ENCODE measurements around the gene OSBPL8. TPM values are rescaled to one million over a fixed set of nuclear protein-coding genes. Genes with fewer than 3 reads are reported as not detected.

Gene OSBPL8
- total RNA-seq, 2 experiments from 2014 or later: 101 TPM

DNA sequence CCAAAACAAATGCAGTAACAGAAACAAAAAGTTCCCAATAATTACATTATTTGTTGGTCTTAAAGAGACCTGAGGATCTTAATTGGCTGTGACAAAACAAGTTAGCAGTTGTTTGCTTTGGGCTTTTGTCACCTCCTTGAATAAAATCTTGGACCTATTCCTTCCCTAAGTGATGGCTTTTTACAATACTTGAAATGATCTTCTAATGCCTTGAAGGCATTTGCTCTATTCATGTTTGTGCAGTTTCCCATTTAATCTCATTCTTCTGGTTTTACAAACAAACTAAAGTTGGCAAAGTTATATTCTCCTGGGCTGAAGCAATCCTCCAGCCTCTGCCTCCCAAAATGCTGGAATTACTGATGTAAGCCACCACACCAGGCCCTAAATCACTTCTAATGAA is 98.8 kb downstream of the OSBPL8 start:
- Mint-ChIP-seq H3K4me1 (peaks cover 7% of the 10 kb centered on the region), H3K27me3 (no peaks in the 10 kb centered on the region), H3K9me3 (no peaks in the 10 kb centered on the region), H3K27ac (no peak overlapping the region), H3K36me3 (no peaks in the 10 kb centered on the region), H3K4me3 (no peak overlapping the region)
- ATAC-seq (ENCODE audit: low read depth): no peak
- DNase-seq: no peak
- POLR2A ChIA-PET: no interaction called here

DNA sequence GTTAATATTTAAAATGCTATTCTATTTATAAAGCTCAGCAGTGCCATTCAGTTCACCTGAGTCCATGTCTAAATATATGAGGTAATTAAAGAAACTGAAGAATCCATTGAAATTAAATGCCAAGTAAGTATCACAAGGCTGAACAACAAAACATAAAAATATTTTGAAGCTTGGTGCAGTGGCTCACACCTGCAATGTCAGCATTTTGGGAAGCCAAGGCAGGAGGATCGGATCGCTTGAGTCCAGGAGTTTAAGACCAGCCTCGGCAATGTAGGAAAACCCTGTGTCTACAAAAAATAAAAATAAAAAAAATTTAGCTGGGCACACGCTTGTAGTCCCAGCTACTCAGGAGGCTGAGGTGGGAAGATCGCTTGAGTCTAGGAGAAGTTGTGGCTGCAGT is 101.8 kb downstream of the OSBPL8 start:
- POLR2A ChIA-PET: no interaction called here
- DNase-seq: no peak
- Mint-ChIP-seq H3K27ac (no peak overlapping the region), H3K36me3 (peaks cover under 1% of the 10 kb centered on the region), H3K4me3 (no peak overlapping the region), H3K4me1 (peaks cover 7% of the 10 kb centered on the region), H3K9me3 (no peaks in the 10 kb centered on the region), H3K27me3 (no peaks in the 10 kb centered on the region)
- no peak for ATAC-seq (ENCODE audit: low read depth)

- Mint-ChIP-seq H3K27me3 (no peaks in the 10 kb centered on the region), H3K27ac (no peak overlapping the region), H3K4me3 (no peak overlapping the region), H3K36me3 (peaks cover 6% of the 10 kb centered on the region), H3K4me1 (peaks cover 7% of the 10 kb centered on the region), H3K9me3 (no peaks in the 10 kb centered on the region)
- no peak for ATAC-seq (ENCODE audit: low read depth)
- POLR2A ChIA-PET: interaction anchor here (1.4 kb wide), 1 partner anchor 102 kb away, joined by 4 read pairs; the partner anchor contains the start of gene OSBPL8
- DNase-seq: no peak
Observed at GRCh38 chr12:76457010-76457409, 102.6 kb downstream of the OSBPL8 start.

DNA sequence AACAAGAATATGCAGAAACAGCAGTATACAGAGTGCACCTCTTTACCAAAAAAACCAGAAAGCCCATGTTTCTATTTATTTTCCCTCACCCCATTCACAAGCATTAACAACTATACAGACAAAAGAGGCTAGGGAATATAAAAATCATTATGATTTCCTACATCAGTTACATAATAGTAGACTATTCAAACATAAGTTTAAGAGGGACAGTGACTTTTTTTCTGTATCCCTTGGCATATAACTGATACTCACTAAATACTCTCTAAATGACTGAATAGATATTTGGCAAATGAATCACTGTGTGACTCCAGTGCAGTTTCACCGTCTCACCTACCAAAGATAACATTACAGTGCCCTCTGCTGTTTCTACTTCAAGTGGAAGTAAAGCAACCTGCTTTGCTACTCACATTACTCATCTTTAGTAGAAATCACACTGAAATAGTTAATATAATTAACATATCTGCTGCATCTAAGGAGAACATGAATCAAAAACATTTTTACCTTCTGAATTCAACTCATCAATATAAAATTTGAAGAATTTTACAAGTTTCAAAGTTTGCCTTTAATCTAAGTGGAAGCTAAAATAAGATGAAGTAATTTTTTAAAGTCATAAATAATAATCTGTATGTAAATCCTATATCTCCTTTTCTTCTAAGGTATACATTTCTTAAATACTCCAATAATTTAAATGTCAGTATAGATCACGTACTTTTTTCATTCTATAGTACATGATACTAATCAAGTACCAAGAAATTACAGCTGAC is 103.8 kb downstream of the OSBPL8 start:
- ATAC-seq (ENCODE audit: low read depth): peak; percentile 50
- no peak for DNase-seq
- Mint-ChIP-seq H3K4me3 (no peak overlapping the region), H3K9me3 (no peaks in the 10 kb centered on the region), H3K27me3 (no peaks in the 10 kb centered on the region), H3K4me1 (peaks cover 5% of the 10 kb centered on the region), H3K36me3 (peaks cover 7% of the 10 kb centered on the region), H3K27ac (no peak overlapping the region)
- POLR2A ChIA-PET: interaction anchor here (0.7 to 1.4 kb wide), 2 partner anchors 103 to 373 kb away, joined by 3 to 4 read pairs; partner anchors contain the start of gene OSBPL8

- POLR2A ChIA-PET: no interaction called here
- Mint-ChIP-seq H3K4me3 (no peak overlapping the region), H3K4me1 (no peaks in the 10 kb centered on the region), H3K9me3 (peaks cover 3% of the 10 kb centered on the region), H3K36me3 (peaks cover 22% of the 10 kb centered on the region), H3K27ac (no peak overlapping the region), H3K27me3 (no peaks in the 10 kb centered on the region)
- no peak for DNase-seq
- no peak for ATAC-seq (ENCODE audit: low read depth)
Observed at GRCh38 chr12:76451528-76451927, 108.0 kb downstream of the OSBPL8 start.

GRCh38 chr12:76450690-76451089 is 108.9 kb downstream of the OSBPL8 start:
- POLR2A ChIA-PET: no interaction called here
- no peak overlapping the region for H3K27ac Mint-ChIP-seq
- ATAC-seq (ENCODE audit: low read depth): no peak

DNA sequence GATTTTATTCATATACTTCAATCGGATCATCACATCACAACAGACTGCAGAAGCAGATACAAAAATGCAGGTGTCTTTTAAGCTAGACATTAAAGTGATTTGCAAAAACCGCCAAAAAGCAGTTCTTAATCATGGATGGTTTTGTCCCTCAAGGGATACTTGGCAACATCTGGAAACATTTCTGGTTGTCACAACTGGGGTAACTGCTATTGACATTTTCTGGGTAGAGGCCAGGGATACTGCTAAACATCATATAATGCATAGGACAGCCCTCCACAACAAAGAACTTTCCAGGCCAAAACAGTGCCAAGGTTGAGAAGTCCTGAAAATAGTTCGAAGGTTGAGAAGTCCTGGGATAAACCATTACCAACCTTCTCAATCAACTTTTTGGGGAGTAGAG is 109.6 kb downstream of the OSBPL8 start:
- ATAC-seq (ENCODE audit: low read depth) (no peak), DNase-seq (no peak)
- H3K4me1 Mint-ChIP-seq: peaks cover 5% of the 10 kb centered on the region
- no peak overlapping the region for H3K4me3 Mint-ChIP-seq
- H3K27me3 Mint-ChIP-seq: no peaks in the 10 kb centered on the region
- peaks cover 25% of the 10 kb centered on the region for H3K36me3 Mint-ChIP-seq
- POLR2A ChIA-PET: no interaction called here
- H3K9me3 Mint-ChIP-seq: peaks cover 3% of the 10 kb centered on the region
- no peak overlapping the region for H3K27ac Mint-ChIP-seq

More at GRCh38 chr12:76450690-76451089, 108.9 kb downstream of the OSBPL8 start:
- no peak for DNase-seq
- no peaks in the 10 kb centered on the region for H3K27me3 Mint-ChIP-seq
- H3K4me3 Mint-ChIP-seq: no peak overlapping the region
- H3K4me1 Mint-ChIP-seq: peaks cover 1% of the 10 kb centered on the region
- H3K36me3 Mint-ChIP-seq: peaks cover 23% of the 10 kb centered on the region
- H3K9me3 Mint-ChIP-seq: peaks cover 3% of the 10 kb centered on the region

GRCh38 chr12:76449583-76449982 is 110.0 kb downstream of the OSBPL8 start:
- Mint-ChIP-seq H3K36me3 (peaks cover 25% of the 10 kb centered on the region), H3K27ac (no peak overlapping the region), H3K4me3 (no peak overlapping the region), H3K9me3 (peaks cover 3% of the 10 kb centered on the region), H3K27me3 (no peaks in the 10 kb centered on the region), H3K4me1 (peaks cover 5% of the 10 kb centered on the region)
- DNase-seq (no peak), ATAC-seq (ENCODE audit: low read depth) (no peak)
- POLR2A ChIA-PET: no interaction called here

GRCh38 chr12:76449016-76449415 is 110.6 kb downstream of the OSBPL8 start:
- no peak for ATAC-seq (ENCODE audit: low read depth)
- Mint-ChIP-seq H3K27me3 (no peaks in the 10 kb centered on the region), H3K9me3 (peaks cover 3% of the 10 kb centered on the region), H3K4me3 (no peak overlapping the region), H3K4me1 (peaks cover 5% of the 10 kb centered on the region), H3K36me3 (peaks cover 25% of the 10 kb centered on the region), H3K27ac (no peak overlapping the region)
- DNase-seq: no peak
- POLR2A ChIA-PET: no interaction called here

DNA sequence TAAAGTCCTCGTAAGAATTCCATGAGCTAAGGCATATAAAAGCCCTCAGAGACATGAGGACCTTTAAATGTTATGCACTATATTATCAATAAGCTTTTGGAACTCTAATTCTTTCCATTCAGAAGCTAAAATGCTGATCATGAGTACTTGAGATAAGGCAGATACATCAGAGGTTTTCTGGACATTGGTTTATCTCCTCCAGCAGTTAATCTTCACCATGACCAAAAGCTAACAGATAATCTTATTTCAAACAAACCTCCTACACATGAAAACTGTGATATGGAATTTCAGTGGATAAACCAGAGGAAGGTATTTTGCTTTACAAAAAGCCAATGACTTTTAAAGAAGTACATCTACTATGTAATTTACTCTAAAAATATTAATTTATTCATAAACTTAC is 113.5 kb downstream of the OSBPL8 start:
- peaks cover 5% of the 10 kb centered on the region for H3K4me1 Mint-ChIP-seq
- no peak overlapping the region for H3K27ac Mint-ChIP-seq
- peaks cover 3% of the 10 kb centered on the region for H3K9me3 Mint-ChIP-seq
- H3K36me3 Mint-ChIP-seq: peaks cover 20% of the 10 kb centered on the region
- POLR2A ChIA-PET: no interaction called here
- ATAC-seq (ENCODE audit: low read depth) (no peak), DNase-seq (no peak)
- no peaks in the 10 kb centered on the region for H3K27me3 Mint-ChIP-seq
- no peak overlapping the region for H3K4me3 Mint-ChIP-seq

- no peak for DNase-seq
- Mint-ChIP-seq H3K4me3 (no peak overlapping the region), H3K27me3 (no peaks in the 10 kb centered on the region), H3K4me1 (peaks cover 5% of the 10 kb centered on the region), H3K9me3 (peaks cover 3% of the 10 kb centered on the region), H3K27ac (no peak overlapping the region), H3K36me3 (peaks cover 21% of the 10 kb centered on the region)
- POLR2A ChIA-PET: no interaction called here
- no peak for ATAC-seq (ENCODE audit: low read depth)
Observed at GRCh38 chr12:76445462-76445861, 114.1 kb downstream of the OSBPL8 start.

- Mint-ChIP-seq H3K36me3 (peaks cover 25% of the 10 kb centered on the region), H3K4me3 (no peak overlapping the region), H3K27me3 (no peaks in the 10 kb centered on the region), H3K27ac (no peak overlapping the region), H3K9me3 (peaks cover 3% of the 10 kb centered on the region), H3K4me1 (peaks cover 5% of the 10 kb centered on the region)
- POLR2A ChIA-PET: no interaction called here
- DNase-seq (no peak), ATAC-seq (ENCODE audit: low read depth) (no peak)
Observed at GRCh38 chr12:76444408-76444984, 115.1 kb downstream of the OSBPL8 start.

GRCh38 chr12:76441016-76441415 is 118.6 kb downstream of the OSBPL8 start:
- H3K4me1 Mint-ChIP-seq: peaks cover 5% of the 10 kb centered on the region
- H3K36me3 Mint-ChIP-seq: peaks cover 37% of the 10 kb centered on the region
- H3K27ac Mint-ChIP-seq: no peak overlapping the region
- H3K27me3 Mint-ChIP-seq: no peaks in the 10 kb centered on the region
- no peak overlapping the region for H3K4me3 Mint-ChIP-seq
- DNase-seq (no peak), ATAC-seq (ENCODE audit: low read depth) (no peak)
- POLR2A ChIA-PET: no interaction called here
- peaks cover 3% of the 10 kb centered on the region for H3K9me3 Mint-ChIP-seq

GRCh38 chr12:76432733-76433132 is 126.8 kb downstream of the OSBPL8 start:
- POLR2A ChIA-PET: no interaction called here
- peaks cover 25% of the 10 kb centered on the region for H3K9me3 Mint-ChIP-seq
- H3K27me3 Mint-ChIP-seq: no peaks in the 10 kb centered on the region
- ATAC-seq (ENCODE audit: low read depth): no peak
- peaks cover 3% of the 10 kb centered on the region for H3K4me1 Mint-ChIP-seq
- H3K4me3 Mint-ChIP-seq: no peak overlapping the region
- DNase-seq: no peak
- H3K36me3 Mint-ChIP-seq: peaks cover 66% of the 10 kb centered on the region
- H3K27ac Mint-ChIP-seq: no peak overlapping the region
